Effector CD4-positive, alpha-beta T cell (primary cell): ENCODE data around the gene MYBPC2.

Experiments
- DNase-seq: peaks from one replicate; pipeline ENCODE4 v3.0.0-alpha.2; 2020

The MYBPC2 gene

DNA sequence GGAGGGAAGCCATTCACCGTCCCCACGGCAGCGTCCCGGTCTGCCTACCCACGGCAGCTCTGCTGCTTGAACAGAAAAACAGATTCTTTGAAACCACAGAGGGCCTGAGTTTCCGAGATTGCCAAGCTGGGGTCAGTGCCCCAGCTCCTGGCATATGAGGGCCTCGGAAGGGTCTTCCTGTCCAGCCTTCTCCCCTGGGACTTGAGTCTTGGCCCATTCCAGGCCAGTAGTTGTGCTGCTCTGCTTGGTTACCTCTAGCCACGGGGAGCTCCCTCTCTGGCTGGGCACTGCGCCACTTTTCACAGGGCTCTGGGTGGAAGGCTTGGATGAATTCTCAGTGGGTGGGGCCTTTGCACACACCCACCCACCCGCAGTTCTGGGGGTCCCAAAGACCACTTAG is 22.6 kb upstream of the MYBPC2 start:
- no peak for DNase-seq

DNA sequence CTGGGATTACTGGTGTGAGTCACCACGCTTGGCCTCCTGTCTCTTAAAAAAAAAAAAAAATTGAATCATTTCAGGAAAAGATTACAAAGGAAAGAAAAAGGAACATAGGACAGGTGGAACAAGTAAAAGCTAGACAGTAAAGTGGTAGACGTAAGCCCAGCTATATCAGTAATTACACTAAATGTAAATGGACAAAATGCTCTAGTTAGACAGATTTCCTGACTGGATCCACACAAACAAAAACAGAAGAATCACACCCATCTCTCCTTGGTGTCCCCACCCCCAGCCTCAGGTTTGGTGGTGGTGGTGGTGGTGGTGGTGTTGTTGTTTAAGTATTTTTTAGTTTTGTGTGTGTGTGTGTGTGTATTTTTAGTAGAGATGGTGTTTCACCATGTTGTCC is 20.3 kb upstream of the MYBPC2 start:
- DNase-seq, result no peak

DNA sequence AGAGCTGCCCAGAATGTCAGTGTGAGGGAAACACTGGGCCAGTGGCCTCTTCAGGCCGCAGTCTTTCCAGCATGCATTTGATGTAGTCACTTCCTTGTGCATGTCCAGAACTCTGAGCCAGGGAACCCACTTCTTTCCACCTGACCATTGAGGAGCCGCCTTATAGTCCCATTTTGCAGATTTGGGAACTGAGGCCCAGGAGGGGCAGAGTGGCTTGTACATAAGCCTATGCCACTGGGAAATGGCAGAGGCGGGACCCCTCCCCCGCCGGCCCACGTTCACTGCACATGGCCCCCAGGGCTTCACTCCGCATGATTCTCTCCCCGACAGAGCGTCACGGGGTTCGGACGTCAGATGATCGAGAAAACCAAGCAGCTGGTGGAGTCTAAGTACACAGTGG is 19.6 kb upstream of the MYBPC2 start:
- no peak for DNase-seq

DNA sequence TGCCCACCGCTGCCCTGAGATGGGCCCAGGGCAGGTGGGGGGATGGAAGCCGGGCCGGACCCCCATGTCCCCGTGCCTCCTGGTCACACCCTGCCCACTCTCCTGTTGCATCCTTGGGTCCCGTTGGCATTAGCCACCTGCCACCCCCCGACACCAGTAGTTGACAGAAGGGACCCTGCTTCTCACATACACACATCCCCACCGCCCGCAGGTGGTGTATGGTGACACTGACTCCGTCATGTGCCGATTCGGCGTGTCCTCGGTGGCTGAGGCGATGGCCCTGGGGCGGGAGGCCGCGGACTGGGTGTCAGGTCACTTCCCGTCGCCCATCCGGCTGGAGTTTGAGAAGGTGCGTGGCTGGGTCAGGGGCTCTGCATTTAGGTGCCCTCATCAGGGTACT is 19.2 kb upstream of the MYBPC2 start:
- DNase-seq, result no peak

DNA sequence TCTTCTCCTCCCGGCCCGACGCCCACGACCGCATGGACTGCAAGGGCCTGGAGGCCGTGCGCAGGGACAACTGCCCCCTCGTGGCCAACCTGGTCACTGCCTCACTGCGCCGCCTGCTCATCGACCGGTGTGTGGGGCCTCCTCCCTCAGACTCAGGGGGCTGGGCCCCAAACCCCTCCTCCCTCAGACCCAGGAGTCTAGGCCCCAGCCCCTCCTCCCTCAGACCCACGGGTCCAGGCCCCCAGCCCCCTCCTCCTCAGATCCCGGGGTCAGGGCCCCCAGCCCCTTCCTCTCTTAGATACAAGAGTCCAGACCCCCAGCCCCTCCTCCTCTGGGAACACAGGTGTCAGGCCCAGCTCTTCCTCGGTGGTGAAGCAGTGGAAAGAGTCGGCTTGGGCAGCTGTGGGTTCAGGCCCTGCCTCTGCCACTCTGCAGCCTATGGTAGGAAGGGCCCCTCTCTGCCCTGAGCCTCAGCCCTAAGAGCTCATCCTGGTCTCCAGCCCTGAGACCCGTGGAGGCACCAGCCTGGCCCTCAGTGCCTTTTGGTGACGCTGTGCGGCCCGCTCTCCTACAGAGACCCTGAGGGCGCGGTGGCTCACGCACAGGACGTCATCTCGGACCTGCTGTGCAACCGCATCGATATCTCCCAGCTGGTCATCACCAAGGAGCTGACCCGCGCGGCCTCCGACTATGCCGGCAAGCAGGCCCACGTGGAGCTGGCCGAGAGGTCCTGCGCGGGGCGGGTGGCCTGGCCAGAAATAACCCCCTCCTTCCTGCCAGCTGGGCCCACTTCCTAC is 17.6 kb upstream of the MYBPC2 start:
- DNase-seq, result peak; percentile 67

DNA sequence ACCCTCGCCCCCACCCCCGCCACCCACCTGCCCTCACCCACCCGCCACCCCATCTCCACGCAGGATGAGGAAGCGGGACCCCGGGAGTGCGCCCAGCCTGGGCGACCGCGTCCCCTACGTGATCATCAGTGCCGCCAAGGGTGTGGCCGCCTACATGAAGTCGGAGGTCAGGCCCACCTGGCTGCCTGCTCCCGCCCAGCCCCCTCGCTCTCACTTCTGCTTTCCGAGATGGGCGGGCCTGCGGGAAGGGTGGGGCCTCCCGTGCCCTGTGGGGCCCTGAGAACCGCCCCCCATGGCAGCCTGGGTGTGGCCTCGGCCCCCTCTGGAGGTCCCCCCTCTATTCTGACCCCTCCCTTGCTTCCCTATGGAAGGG is 17.0 kb upstream of the MYBPC2 start:
- DNase-seq, result no peak

DNA sequence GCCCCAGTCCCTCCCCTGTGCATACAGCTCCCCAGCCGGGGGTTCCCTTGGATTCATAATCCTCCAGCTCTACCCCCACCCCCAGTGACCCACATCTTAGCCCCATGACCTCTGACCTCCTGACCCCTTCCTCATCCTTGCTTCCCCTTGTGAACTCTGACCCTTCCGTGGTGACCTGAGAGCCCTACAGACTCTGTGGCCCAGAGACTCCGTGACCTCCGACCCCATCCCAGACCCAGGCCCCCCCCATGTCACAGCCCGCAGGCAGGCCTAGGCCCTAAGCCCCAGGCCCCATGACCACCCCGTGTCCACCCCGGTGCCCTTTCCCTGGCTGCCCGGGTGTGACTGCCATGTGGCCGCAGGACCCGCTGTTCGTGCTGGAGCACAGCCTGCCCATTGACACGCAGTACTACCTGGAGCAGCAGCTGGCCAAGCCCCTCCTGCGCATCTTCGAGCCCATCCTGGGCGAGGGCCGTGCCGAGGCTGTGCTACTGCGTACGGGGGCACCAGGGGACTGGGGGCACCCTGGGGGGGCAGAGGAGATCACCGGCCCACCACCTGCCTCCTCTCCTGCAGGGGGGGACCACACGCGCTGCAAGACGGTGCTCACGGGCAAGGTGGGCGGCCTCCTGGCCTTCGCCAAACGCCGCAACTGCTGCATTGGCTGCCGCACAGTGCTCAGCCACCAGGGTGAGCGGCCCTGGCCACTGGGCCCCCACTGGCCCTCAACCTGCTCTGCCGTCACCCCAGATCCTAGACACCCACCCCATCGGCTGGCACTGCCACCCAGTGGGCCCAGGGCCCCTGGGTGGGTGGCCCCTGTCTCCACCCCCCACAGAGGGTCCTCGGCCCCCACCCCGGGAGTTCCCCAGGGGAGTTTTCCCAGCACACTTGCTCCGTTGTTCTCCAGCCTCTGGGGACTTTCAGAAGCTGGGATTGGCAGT is 16.4 kb upstream of the MYBPC2 start:
- DNase-seq, result no peak

DNA sequence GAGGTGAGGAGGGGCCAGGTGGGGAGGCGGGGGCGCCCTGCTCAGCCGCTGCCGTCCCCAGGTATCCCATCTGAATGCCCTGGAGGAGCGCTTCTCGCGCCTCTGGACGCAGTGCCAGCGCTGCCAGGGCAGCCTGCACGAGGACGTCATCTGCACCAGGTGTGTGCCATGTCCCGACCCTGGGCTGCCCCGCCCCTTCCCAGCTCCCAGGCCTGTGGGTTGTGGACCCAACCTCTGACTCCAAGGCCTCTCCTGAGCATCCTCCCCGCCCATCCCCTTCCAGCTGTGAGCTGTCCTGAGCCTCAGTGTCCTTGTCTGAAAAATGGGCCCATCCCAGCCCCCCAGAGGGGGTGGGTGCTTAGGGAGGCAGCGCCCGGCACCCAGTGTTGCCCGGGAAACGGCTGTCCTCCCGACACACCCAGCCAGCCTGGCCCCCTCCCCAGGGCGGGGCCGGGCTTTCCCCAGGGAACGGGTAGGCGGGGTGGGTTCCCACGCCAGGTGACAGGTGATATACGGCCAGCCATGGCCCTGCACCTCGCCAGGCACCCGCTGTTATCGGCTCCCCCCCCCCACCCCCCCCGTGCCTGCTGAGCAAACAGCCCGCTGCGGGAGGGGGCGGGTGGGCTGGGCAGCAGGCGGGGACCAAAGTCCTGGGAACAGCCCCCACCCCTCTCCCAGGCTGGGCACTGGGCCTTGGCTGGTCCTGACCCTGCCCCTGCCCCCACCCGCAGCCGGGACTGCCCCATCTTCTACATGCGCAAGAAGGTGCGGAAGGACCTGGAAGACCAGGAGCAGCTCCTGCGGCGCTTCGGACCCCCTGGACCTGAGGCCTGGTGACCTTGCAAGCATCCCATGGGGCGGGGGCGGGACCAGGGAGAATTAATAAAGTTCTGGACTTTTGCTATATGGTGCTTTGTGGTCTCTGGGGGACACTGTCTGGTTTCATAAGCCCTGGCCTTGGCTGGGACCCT is 15.3 kb upstream of the MYBPC2 start:
- DNase-seq, result no peak

DNA sequence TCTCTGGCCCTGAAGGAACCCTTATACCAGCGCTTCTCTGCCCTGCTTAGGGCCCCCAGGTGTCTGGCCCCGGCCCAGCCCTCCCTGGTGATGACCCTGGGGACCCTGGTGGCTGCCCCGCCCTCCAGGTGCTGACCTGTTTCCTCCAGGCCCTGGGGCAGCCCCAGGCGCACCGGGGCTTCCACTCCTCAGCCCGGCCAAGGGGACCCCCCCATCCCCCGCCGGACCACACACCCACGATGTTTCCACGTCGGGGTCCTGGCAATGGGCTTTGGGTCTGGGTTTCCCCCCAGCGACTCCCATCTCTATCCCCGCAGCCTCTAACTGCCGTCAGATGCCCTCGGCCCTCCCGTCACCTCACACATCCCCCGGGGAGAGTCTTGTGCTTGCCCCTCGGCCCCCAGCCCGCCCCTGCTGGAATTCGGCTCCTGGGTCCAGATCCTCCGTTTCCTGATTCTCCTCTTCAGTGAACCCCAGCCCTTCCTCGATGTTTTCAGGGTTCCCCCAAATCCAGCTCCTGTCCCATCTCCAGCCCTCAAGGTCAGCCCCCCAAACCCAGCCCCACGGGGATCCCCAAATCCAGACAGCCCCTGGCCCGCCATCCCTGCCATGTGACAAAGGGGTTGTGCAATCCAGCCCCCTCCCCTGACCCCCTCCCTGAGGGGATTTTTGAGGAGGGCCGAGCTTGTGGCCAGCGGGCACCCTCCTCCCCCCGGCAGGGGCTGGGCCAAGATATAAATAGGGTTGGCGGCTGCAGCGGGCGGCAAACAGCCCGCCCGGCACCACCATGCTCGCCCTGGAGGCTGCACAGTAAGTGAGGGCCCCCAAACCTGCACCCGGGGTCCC is 14.3 kb upstream of the MYBPC2 start, which contains the start of gene SPIB:
TSS of gene SPIB (plus strand) at position 763 of the 846 bp plus-strand sequence. CDS start at position 788, 25 bp downstream.
- DNase-seq, result no peak

DNA sequence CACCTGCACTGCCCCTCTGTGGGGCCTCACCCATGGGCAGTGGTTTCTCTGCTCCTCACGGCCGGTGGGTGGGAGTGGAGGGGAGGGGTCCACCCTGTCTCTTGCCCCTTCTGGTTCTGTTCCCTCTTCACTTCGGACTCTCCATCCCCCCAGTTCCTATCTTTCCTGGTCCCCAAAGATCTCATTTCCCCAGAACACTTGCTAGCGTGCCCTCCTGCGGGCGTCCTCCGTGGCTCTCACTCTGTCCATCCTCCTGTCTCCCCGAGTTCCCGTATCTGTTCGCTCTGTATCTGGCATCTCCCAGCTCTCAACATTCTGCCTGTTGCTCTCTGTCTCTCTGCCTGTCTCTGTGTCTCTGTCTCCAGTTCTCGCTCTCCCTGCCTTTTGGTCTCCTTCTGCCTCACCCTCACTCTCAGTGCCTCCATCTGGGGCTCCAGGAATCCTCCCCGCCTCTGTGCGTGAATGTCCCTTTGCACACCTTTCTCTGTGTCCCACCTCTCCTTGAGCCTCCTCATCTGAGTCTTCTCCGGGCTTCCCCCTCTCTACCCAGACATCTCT is 13.6 kb upstream of the MYBPC2 start:
- DNase-seq, result no peak

DNA sequence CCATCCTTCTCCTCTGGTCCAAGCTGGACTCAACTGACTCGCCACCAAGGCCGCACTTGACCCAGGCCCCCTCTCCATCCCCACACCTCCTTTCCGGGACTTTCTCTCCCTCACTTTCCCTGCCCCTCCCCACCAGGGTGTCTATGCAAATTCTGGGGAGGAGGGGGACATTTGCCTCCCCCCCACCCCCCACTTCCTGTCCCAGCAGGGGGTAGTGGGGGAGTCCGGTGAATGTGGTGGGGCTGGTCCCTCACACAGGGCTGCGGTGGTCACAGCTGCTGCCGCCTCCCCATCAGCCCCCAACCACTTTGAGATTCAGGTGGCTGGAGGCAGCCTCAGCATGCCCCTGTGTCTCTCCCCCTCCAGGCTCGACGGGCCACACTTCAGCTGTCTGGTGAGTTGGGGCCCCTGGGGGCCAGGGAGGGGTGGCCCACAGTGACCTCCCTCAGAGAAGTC is 13.1 kb upstream of the MYBPC2 start:
- no peak for DNase-seq

DNA sequence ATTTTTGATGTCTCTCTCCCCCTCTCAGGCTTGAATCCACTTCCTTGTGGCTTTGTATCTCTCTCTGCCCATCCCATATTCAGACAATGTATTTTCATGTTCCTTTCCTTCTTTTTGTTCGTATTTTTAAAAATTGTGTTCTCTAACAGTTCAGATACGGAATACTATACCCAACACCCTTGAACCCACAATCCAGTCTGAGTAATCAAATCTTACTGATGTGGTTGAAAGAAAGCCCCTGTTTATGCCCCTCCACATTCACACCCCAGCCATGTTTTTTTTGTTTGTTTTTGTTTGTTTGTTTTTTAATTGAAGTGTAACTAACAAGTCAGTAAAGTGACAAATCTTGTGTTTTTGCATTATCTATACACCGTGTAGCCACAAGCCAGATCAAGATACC is 12.6 kb upstream of the MYBPC2 start:
- no peak for DNase-seq

DNA sequence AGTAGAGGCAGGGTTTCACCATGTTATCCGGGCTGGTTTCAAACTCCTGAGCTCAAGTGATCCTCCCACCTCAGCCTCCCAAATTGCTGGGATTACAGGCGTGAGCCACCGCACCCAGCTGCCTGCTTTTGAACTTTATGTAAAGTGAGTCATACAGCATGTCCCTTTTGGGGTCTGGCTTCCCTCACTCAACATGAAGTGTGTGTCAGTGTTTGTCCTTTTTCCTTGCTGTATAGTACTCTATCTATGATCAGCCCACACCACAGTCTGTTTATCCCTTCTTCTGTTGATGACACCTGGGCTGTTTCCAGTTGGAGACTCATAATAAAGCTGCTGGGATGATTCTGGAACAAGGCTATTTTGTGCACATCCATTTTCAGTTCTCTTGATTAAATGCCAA is 11.9 kb upstream of the MYBPC2 start:
- DNase-seq, result no peak

DNA sequence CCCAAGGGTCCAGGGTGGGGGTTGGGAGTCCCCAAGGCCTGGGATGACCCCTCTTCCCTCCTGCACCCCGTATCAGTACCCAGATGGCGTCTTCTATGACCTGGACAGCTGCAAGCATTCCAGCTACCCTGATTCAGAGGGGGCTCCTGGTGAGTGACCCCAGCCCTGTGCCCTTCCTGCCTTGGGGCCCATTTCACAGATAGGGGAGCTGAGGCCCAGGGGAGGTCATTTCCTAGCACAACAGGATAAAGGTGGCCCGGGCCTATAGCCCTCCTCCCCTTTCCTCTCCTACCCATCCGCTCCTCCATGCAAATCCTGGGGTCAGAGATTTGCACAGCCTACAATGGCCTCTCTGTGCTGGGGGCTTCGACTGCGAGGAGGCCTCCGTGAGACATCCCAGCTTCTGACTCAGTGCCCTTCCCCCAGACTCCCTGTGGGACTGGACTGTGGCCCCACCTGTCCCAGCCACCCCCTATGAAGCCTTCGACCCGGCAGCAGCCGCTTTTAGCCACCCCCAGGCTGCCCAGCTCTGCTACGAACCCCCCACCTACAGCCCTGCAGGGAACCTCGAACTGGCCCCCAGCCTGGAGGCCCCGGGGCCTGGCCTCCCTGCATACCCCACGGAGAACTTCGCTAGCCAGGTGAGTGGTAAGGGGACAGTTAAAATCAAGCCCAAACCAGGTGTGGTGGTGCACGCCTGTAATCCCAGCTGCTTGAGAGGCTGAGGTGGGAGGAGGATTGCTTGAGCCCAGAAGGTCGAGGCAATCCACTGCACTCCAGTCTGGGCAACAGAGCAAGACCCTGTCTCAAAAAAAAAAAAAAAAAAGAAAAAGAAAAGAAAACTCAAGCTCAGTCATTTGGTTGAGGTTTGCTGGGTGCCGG is 10.1 kb upstream of the MYBPC2 start:
- no peak for DNase-seq

DNA sequence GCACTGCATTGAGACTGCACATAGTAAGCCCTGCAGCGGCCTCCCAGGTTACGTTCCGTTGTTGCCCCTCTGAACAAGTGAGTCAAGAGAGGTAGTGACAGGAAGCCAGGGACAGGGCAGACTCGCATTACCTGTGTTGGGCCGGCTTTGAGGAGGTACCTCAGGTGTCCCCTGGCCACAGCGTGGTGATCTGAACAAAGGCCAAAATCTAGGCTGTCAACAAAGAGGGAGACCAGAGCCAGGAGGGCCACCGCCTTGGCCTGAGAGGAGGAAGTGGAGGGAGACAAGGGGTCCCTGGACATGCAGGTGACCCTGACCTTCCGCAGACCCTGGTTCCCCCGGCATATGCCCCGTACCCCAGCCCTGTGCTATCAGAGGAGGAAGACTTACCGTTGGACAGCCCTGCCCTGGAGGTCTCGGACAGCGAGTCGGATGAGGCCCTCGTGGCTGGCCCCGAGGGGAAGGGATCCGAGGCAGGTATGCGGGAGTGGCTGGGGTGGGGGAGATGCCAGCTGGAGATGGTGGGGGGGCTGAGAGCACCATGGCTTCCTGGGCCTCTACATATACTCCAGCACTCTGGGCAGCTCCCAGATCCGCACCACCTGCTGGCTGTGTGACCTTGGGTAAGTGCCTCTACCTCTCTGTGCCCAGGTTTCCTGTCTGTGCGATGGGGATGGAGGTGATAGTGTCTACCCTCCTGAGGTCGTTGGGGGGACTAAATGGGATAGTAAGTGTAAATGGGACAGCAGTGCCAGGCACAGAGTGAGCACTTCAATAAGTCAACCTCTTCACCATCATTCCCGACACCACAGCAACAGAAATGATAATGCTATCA is 9.2 kb upstream of the MYBPC2 start:
- no peak for DNase-seq

DNA sequence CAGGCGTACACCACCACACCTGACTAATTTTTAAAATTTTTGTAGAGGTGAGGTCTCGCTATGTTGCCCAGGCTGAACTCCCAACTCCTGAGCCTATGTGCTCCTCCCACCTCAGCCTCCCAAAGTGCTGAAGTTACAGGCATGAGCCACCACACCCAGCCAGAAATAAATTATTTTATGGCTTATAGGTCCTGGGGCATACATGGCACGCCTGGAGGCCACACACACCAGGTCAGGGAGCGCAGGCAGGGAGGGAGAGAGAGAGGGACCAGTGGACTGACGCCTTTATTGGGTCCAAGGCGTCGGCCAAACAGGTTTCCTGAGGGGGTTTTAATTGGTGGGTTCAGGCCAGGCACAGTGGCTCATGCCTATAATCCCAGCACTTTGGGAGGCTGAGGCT is 7.1 kb upstream of the MYBPC2 start:
- DNase-seq, result no peak

DNA sequence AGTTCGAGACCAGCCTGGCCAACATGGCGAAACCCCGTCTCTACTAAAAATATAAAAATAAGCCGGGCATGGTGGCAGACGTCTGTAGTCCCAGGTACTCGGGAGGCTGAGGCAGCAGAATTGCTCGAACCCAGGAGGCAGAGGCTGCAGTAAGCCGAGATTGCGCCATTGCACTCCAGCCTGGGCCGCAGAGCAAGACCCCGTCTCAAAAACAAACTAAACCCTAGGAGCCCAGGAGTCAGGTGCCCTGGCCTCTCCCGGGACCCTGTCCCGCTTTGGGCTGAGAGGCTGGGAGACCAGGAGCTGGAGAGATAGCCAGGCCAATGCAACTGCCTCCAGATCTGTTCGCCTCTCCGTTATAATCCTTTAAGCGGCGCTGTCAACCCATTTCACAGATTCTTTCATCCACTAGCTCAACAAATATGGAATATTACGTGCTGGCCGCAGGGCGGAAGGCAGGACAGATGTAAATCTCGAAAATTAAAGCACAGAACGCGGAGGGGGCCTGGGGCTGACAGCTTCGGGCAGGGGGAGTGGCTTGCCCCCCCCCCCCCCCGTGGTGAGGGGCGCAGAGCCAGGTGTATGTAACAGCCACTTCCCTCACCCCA is 5.3 kb upstream of the MYBPC2 start:
- DNase-seq, result no peak

DNA sequence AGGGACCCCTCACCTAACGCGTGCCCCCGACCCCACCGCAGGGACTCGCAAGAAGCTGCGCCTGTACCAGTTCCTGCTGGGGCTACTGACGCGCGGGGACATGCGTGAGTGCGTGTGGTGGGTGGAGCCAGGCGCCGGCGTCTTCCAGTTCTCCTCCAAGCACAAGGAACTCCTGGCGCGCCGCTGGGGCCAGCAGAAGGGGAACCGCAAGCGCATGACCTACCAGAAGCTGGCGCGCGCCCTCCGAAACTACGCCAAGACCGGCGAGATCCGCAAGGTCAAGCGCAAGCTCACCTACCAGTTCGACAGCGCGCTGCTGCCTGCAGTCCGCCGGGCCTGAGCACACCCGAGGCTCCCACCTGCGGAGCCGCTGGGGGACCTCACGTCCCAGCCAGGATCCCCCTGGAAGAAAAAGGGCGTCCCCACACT is 4.7 kb upstream of the MYBPC2 start:
- DNase-seq, result peak; percentile 10
